DMS153 (cell line): ENCODE results near the gene PPP1R14B.
A peak's percentile ranks its signal among the peaks of the same experiment; 100 is the strongest.

Experiments
- DNase-seq: peaks from one replicate; lab custom pipeline; 2025; lab: John Stamatoyannopoulos, UW

PPP1R14B gene

DNA sequence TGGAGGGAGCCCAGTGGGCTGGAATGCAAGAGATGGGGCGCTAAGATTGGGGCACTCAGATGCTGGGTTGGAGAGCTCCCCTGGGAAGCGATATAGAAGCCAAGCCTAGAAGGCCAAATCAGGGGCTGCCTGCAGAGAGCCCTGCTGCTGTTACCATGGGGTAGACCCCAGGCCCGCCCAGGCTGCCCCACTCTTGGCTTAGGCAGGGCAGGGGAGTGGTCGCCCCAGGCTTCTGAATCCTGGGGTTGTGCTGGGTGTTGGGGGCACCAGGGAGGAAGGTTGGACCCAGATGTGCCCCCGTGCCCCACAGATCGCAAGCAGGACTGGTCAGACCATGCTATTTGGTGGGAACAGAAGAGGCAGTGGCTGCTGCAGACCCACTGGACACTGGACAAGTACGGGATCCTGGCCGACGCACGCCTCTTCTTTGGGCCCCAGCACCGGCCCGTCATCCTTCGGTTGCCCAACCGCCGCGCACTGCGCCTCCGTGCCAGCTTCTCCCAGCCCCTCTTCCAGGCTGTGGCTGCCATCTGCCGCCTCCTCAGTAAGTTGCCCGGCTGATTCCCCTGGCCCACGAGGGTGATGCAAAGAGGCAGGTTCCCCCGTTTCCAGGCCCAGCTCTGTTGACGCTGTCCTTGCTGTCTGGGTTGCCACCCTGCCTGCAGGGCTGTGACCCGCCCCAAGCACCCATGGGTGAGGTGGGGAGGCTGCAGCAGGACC, 36.3 kb downstream of the PPP1R14B start:
- no peak for DNase-seq

DNA sequence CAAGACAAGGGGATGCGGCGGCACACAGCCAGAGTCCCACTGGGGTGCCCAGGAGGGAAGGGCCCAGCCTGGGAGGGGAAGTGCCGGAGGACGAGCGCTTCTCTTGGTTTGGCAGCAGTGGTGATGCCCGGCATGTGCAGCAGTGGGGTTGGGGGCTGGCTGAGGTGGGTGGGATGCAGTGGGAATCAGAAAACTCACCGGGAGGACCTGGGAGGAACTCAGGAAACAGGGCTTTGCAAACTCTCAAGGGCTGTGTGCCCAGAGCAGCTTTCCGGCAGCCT, 37.2 kb downstream of the PPP1R14B start:
- no peak for DNase-seq

GRCh38 chr11:64208796-64209562, 37.8 kb downstream of the PPP1R14B start:
- DNase-seq: no peak

DNA sequence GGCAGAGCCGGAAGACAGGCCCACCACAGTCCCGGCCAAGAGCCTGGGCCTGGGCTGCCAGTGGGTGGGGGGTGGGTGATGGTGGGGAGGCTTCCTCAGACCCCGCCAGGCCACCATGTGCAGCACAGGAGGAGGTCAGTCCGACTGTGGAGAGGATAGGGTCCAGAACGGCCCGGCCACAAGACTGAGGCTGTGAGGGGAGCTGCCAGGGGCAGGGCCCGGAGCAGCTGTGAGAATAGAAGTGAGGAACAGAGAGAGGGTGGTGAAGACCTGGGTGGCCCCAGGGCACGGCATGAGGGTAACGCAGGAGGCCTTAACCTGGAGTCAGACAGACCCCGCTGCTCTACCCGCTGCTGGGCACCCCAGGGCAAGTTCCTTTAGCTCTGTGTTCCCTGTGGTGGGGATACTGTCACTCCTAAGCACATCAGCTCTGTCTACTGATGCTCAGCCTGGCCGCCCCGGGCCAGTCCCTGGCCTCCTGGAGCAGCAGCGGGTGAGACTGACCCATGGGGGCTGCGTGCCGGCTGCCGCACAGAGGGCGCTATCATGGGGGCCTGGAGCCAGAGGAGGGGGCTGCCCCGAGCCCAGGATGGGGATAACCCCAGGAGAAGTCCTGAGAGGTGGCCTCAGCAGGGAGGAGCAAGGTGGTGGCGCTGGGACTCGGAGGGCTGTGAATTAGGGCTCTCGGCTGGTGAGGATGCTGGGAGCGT, 38.5 kb downstream of the PPP1R14B start:
- DNase-seq: no peak

DNA sequence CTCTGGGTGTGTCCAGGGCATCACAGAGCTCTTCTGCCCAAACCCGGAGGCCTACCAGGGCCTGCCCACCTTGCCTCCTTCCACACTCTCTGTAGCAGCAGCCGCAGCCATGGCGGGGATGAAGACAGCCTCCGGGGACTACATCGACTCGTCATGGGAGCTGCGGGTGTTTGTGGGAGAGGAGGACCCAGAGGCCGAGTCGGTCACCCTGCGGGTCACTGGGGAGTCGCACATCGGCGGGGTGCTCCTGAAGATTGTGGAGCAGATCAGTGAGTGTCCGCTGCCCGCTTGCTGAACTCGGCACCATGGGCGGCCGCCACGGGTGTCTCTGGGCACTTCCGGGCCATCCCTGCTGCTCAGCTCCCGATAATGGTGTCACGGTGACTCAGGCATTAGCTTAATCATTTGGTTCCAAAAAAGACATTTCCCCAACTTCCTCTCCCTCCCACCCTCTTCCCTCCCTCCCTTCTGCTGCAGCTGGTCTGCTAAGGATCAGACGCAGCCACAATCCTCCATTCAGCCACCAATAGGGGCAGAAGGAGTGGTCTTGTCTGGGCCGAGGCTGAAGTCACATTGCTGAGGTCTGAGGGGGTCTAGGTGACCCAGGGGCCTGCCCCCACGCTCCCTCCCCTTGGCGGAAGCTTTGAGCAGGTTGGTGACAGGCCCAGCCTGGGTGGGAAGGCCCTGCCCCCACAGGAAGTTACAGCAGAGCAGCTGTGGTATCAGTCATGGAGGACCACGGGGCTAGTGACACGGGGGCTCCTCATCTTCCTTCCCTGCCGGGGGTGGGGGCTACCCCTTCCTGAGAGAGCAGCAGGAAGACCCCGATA, 39.3 kb downstream of the PPP1R14B start:
- DNase-seq: no peak

GRCh38 chr11:64206457-64207255, 40.1 kb downstream of the PPP1R14B start, which contains the start of gene FERMT3:
TSS of gene FERMT3 (plus strand) at chr11:64206721. CDS start at chr11:64207365, 644 bp downstream.
- DNase-seq: no peak

- peak; percentile 71 for DNase-seq
Measured at GRCh38 chr11:64204464-64204989, 42.2 kb downstream of the PPP1R14B start.

- DNase-seq: no peak
Measured at GRCh38 chr11:64204080-64204440, 42.7 kb downstream of the PPP1R14B start.

DNA sequence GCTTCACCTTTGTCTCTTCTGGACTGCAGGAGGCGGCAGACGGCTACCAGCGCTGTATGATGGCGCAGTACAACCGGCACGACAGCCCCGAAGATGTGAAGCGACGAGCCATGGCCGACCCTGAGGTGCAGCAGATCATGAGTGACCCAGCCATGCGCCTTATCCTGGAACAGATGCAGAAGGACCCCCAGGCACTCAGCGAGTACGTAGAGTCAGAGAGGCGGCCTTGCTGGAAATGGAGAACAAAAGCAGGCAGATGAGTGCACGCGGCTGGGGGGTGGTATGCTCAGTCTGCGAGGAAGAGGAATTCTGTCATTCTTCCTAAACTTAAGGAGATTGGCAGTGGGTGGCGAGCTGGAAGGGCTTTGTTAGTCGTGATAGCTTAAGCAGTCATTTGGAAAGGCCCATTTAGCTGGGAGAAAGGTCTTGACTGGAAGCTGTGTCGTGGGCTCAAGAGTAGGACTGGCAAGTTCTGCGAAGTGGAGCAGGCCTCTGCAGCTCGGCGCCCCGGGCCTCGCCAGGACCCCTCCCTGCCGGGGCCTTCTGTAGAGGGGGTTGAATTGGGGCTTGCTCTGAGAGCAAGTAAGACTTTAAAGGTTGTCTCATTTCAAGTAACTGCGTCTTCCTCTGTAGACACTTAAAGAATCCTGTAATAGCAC, 43.2 kb downstream of the PPP1R14B start:
- no peak for DNase-seq

DNA sequence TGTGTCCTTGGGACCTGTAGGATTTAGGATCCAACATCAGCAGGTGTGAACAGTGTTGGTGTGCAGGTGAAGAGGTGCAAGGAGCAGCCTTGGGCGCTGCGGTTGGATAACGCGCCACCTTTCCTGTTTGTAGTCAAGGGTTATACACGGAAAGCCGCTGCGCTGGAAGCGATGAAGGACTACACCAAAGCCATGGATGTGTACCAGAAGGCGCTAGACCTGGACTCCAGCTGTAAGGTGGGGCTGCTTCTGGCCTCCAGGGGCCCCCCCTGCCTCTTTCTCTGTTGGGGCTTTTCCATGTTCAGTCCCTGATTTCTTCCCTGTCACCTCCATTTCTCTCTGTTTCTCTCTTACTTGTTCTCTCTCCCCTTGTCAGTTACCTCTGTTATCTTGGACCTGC, 43.8 kb downstream of the PPP1R14B start:
- no peak for DNase-seq

- no peak for DNase-seq
Measured at GRCh38 chr11:64201543-64201942, 45.2 kb downstream of the PPP1R14B start.

- DNase-seq: no peak
Measured at GRCh38 chr11:64198511-64198910, 48.2 kb downstream of the PPP1R14B start.

DNA sequence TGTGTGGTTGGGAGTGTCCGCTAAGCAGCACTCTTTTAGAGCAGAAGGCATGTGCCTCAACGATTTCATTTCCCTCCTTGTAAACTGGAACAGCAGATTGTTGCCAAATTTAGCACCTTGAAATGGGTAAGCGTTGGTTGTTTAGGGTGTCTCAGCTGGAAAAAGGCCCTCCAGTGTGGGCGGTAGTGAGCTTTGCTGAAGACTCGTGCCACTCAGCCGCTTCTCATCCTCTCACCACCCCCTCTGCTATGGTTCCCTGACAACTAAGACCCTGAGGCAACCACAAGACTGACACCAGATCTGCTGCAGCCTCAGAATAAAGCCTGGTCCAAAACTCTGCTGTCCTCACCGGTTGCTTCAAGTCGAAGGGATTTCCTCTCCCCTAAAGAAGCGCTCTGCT, 50.1 kb downstream of the PPP1R14B start:
- no peak for DNase-seq
